H9 (cell line): ENCODE data around the gene CACNG6. TPM values are rescaled to one million over a fixed set of nuclear protein-coding genes. Genes with fewer than 3 reads are reported as not detected.

Experiments
- DNase-seq: peaks from one replicate; pipeline ENCODE4 v3.0.0-alpha.2; 2017
- H2AFZ ChIP-seq: one replicate; pipeline ENCODE4 v1.6.1; 2013; ENCODE audit warnings: mild to moderate bottlenecking, low read length, control low read depth, moderate library complexity
- H2AK5ac ChIP-seq: 2 replicates; pipeline ENCODE4 v1.6.1; 2013; ENCODE audit warnings: low read length, control low read depth, mixed read lengths; ENCODE audit not compliant: insufficient read length
- H2BK120ac ChIP-seq: one replicate; pipeline ENCODE4 v1.6.1; 2013; ENCODE audit warnings: low read depth, mild to moderate bottlenecking, low read length, control low read depth, inconsistent platforms; ENCODE audit not compliant: poor library complexity, severe bottlenecking
- H2BK12ac ChIP-seq: 2 replicates; pipeline ENCODE4 v1.6.1; 2013; ENCODE audit warnings: low read length, control low read depth, mixed read lengths, low read depth; ENCODE audit not compliant: insufficient read length
- H2BK15ac ChIP-seq: 2 replicates; pipeline ENCODE4 v1.6.1; 2013; ENCODE audit warnings: low read depth, low read length, control low read depth
- H2BK20ac ChIP-seq: one replicate; pipeline ENCODE4 v1.6.1; 2013; ENCODE audit warnings: low read depth, mild to moderate bottlenecking, low read length, control low read depth, inconsistent platforms; ENCODE audit not compliant: poor library complexity, severe bottlenecking
- H2BK5ac ChIP-seq: 2 replicates; pipeline ENCODE4 v1.6.1; 2013; ENCODE audit warnings: low read length, control low read depth, mixed read lengths; ENCODE audit not compliant: insufficient read length
- H3K14ac ChIP-seq: 2 replicates; pipeline ENCODE4 v1.6.1; 2013; ENCODE audit warnings: low read length, control low read depth; ENCODE audit not compliant: insufficient read depth
- H3K18ac ChIP-seq: 2 replicates; pipeline ENCODE4 v1.6.1; 2013; ENCODE audit warnings: low read depth, mild to moderate bottlenecking, mixed read lengths, low read length, control low read depth; ENCODE audit not compliant: insufficient read length
- H3K23ac ChIP-seq: 2 replicates; pipeline ENCODE4 v1.6.1; 2013; ENCODE audit warnings: low read length, control low read depth, mixed read lengths, low read depth; ENCODE audit not compliant: insufficient read length
- H3K23me2 ChIP-seq: 2 replicates; pipeline ENCODE4 v1.6.1; 2013; ENCODE audit warnings: low read depth, mild to moderate bottlenecking, mixed read lengths, low read length, control low read depth; ENCODE audit not compliant: insufficient read length, poor library complexity, severe bottlenecking
- H3K27ac ChIP-seq: 2 replicates; pipeline ENCODE4 v1.5.1; 2013; ENCODE audit warnings: low read length, control low read depth, mixed read lengths, low read depth; ENCODE audit not compliant: insufficient read length
- H3K27me3 ChIP-seq: 2 replicates; pipeline ENCODE4 v1.6.1; 2013; ENCODE audit warnings: low read length, control low read depth, inconsistent platforms; ENCODE audit not compliant: insufficient read depth
- H3K4ac ChIP-seq: 2 replicates; pipeline ENCODE4 v1.6.1; 2013; ENCODE audit warnings: low read depth, mild to moderate bottlenecking, control low read depth, inconsistent platforms, low read length, moderate library complexity
- H3K4me1 ChIP-seq: 2 replicates; pipeline ENCODE4 v1.6.1; 2013; ENCODE audit warnings: low read length, control low read depth, inconsistent platforms; ENCODE audit not compliant: insufficient read depth
- H3K4me2 ChIP-seq: 2 replicates; pipeline ENCODE4 v1.6.1; 2013; ENCODE audit warnings: low read length, control low read depth, mixed read lengths; ENCODE audit not compliant: insufficient read length, insufficient read depth
- H3K56ac ChIP-seq: 2 replicates; pipeline ENCODE4 v1.6.1; 2013; ENCODE audit warnings: low read depth, mild to moderate bottlenecking, mixed read lengths, low read length, control low read depth; ENCODE audit not compliant: insufficient read length
- H3K79me1 ChIP-seq: 2 replicates; pipeline ENCODE4 v1.6.1; 2013; ENCODE audit warnings: low read depth, mild to moderate bottlenecking, moderate library complexity, low read length, control low read depth, inconsistent platforms; ENCODE audit not compliant: insufficient read depth, poor library complexity, severe bottlenecking
- H3K79me2 ChIP-seq: 2 replicates; pipeline ENCODE4 v1.6.1; 2013; ENCODE audit warnings: low read length, control low read depth, inconsistent platforms; ENCODE audit not compliant: insufficient read depth
- H3K9ac ChIP-seq: 2 replicates; pipeline ENCODE4 v1.6.1; 2013; ENCODE audit warnings: low read length, control low read depth, mixed read lengths; ENCODE audit not compliant: insufficient read length; ENCODE audit errors: extremely low read depth
- H3K9me3 ChIP-seq: one replicate; pipeline ENCODE4 v1.6.1; 2013; ENCODE audit warnings: low read depth, low read length, inconsistent platforms; ENCODE audit not compliant: control insufficient read depth
- H3T11ph ChIP-seq: one replicate; pipeline ENCODE4 v1.6.1; 2013; ENCODE audit warnings: mild to moderate bottlenecking, low read length, control low read depth, inconsistent platforms
- H4K20me1 ChIP-seq: one replicate; pipeline ENCODE4 v1.6.1; 2013; ENCODE audit not compliant: control insufficient read depth, insufficient read length, insufficient read depth
- H4K5ac ChIP-seq: 2 replicates; pipeline ENCODE4 v1.6.1; 2013; ENCODE audit warnings: low read depth, mild to moderate bottlenecking, mixed read lengths, low read length, control low read depth; ENCODE audit not compliant: insufficient read length
- H4K8ac ChIP-seq: replicated peaks from 2 replicates; pipeline ENCODE4 v1.6.1; 2013; ENCODE audit warnings: low read length, control low read depth, mixed read lengths, low read depth; ENCODE audit not compliant: insufficient read length
- H4K91ac ChIP-seq: 2 replicates; pipeline ENCODE4 v1.6.1; 2013; ENCODE audit warnings: low read depth, mild to moderate bottlenecking, moderate library complexity, mixed read lengths, low read length, control low read depth; ENCODE audit not compliant: insufficient read length
- H3K27ac Mint-ChIP-seq, 3 experiments: 2 replicates in 2 of 3; 3 replicates in 1 of 3; pipeline ENCODE4 v1.8.0; 2020 to 2021; ENCODE audit warnings: mixed read lengths in 3 of 3, mild to moderate bottlenecking in 1 of 3, moderate library complexity in 1 of 3
- H3K27me3 Mint-ChIP-seq: 2 replicates; pipeline ENCODE4 v1.8.0; 2021; ENCODE audit warnings: low read depth, mild to moderate bottlenecking, moderate library complexity, mixed read lengths
- H3K36me3 Mint-ChIP-seq, 3 experiments: 2 replicates in 2 of 3; 3 replicates in 1 of 3; pipeline ENCODE4 v1.8.0; 2020 to 2021; ENCODE audit warnings: low read depth in 3 of 3, mixed read lengths in 3 of 3; ENCODE audit not compliant: insufficient read depth in 1 of 3
- H3K4me1 Mint-ChIP-seq, 2 experiments: 2 replicates each; pipeline ENCODE4 v1.8.0; 2020; ENCODE audit warnings: mixed read lengths in 2 of 2
- H3K4me3 Mint-ChIP-seq, 2 experiments: 2 replicates in 1 of 2; 3 replicates in 1 of 2; pipeline ENCODE4 v1.8.0; 2020 to 2021; ENCODE audit warnings: mild to moderate bottlenecking in 2 of 2, mixed read lengths in 2 of 2, moderate library complexity in 1 of 2
- H3K9me3 Mint-ChIP-seq, 2 experiments: 2 replicates in 1 of 2; 3 replicates in 1 of 2; pipeline ENCODE4 v1.8.0; 2020; ENCODE audit warnings: mild to moderate bottlenecking in 2 of 2, mixed read lengths in 2 of 2, moderate library complexity in 1 of 2
- WGBS: extraction: QIAGEN DNeasy Blood & Tissue Kit; methylation state at CpG from one replicate; pipeline ENCODE4 v1.1.7; 2013; ENCODE audit warnings: missing lambda C conversion rate, low lambda C conversion rate, mixed read lengths; ENCODE audit not compliant: insufficient read length; ENCODE audit errors: extremely low coverage; 5-methylcytosine and 5-hydroxymethylcytosine counted together
- total RNA-seq: library from RNA; stranded (reverse); gene quantifications from 2 replicates; pipeline ENCODE4 v1.2.1, GENCODE V29; 2021
- TF ChIP-seq, protein P1 (sequence below): fragments of 200-600 bp; sonication (generic); conservative IDR thresholded peaks from 3 replicates; pipeline ENCODE4 v1.8.0; 2021; ENCODE audit warnings: antibody characterized with exemption, mild to moderate bottlenecking

CACNG6 gene
- total RNA-seq, 1 experiment from 2014 or later = 1.6 TPM

GRCh38 chr19:53965091-53965490 is 26.3 kb upstream of the CACNG6 start:
- peaks cover 52% of the 10 kb centered on the region for H3K27me3 Mint-ChIP-seq
- no CpG with 5 or more reads among the region's 11 CpGs for WGBS
- DNase-seq = no peak
- H2BK5ac ChIP-seq = no peak overlapping the region
- H3K4ac ChIP-seq = no peak overlapping the region
- H3K79me1 ChIP-seq = no peaks in the 10 kb centered on the region
- no peak overlapping the region for H3T11ph ChIP-seq
- H2BK120ac ChIP-seq = no peak overlapping the region
- H3K56ac ChIP-seq = no peak overlapping the region
- no peak overlapping the region for H3K23ac ChIP-seq
- TF ChIP-seq, protein P1, sequence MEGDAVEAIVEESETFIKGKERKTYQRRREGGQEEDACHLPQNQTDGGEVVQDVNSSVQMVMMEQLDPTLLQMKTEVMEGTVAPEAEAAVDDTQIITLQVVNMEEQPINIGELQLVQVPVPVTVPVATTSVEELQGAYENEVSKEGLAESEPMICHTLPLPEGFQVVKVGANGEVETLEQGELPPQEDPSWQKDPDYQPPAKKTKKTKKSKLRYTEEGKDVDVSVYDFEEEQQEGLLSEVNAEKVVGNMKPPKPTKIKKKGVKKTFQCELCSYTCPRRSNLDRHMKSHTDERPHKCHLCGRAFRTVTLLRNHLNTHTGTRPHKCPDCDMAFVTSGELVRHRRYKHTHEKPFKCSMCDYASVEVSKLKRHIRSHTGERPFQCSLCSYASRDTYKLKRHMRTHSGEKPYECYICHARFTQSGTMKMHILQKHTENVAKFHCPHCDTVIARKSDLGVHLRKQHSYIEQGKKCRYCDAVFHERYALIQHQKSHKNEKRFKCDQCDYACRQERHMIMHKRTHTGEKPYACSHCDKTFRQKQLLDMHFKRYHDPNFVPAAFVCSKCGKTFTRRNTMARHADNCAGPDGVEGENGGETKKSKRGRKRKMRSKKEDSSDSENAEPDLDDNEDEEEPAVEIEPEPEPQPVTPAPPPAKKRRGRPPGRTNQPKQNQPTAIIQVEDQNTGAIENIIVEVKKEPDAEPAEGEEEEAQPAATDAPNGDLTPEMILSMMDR = no peak
- peaks cover 20% of the 10 kb centered on the region for H3K23me2 ChIP-seq
- H3K14ac ChIP-seq = no peak overlapping the region
- H3K4me3 Mint-ChIP-seq = peak overlapping the region in 1 of 2 experiments; percentile 62; a peak in 1 of 5 replicates
- H2BK12ac ChIP-seq = no peak overlapping the region
- H3K27ac Mint-ChIP-seq = no peak overlapping the region
- no peak overlapping the region for H4K8ac ChIP-seq
- H3K4me2 ChIP-seq = no peak overlapping the region
- H3K27ac ChIP-seq = no peak overlapping the region
- H3K4me1 ChIP-seq = no peaks in the 10 kb centered on the region
- no peaks in the 10 kb centered on the region for H3K9me3 Mint-ChIP-seq
- no peaks in the 10 kb centered on the region for H4K20me1 ChIP-seq
- H3K36me3 Mint-ChIP-seq = peaks cover 27 to 47% (median 30%) of the 10 kb centered on the region in 3 experiments
- no peaks in the 10 kb centered on the region for H3K9me3 ChIP-seq
- no peaks in the 10 kb centered on the region; the same call in 1 of the 2 replicates for H3K27me3 ChIP-seq
- H2AK5ac ChIP-seq = no peak overlapping the region
- H2BK20ac ChIP-seq = no peak overlapping the region
- H2AFZ ChIP-seq = no peak overlapping the region
- H4K5ac ChIP-seq = no peak overlapping the region
- peaks cover 29 to 35% of the 10 kb centered on the region in 2 experiments for H3K4me1 Mint-ChIP-seq
- H3K9ac ChIP-seq = no peak overlapping the region
- H3K18ac ChIP-seq = no peak overlapping the region
- H3K79me2 ChIP-seq = no peaks in the 10 kb centered on the region
- no peak overlapping the region for H2BK15ac ChIP-seq
- H4K91ac ChIP-seq = no peak overlapping the region
